NCI-H1930 (cell line): ENCODE results near the gene ALK.

ENCODE experiments used
- DNase-seq, 2 experiments: peaks; one replicate each; lab custom pipeline; 2025; lab: John Stamatoyannopoulos, UW

ALK gene

DNA sequence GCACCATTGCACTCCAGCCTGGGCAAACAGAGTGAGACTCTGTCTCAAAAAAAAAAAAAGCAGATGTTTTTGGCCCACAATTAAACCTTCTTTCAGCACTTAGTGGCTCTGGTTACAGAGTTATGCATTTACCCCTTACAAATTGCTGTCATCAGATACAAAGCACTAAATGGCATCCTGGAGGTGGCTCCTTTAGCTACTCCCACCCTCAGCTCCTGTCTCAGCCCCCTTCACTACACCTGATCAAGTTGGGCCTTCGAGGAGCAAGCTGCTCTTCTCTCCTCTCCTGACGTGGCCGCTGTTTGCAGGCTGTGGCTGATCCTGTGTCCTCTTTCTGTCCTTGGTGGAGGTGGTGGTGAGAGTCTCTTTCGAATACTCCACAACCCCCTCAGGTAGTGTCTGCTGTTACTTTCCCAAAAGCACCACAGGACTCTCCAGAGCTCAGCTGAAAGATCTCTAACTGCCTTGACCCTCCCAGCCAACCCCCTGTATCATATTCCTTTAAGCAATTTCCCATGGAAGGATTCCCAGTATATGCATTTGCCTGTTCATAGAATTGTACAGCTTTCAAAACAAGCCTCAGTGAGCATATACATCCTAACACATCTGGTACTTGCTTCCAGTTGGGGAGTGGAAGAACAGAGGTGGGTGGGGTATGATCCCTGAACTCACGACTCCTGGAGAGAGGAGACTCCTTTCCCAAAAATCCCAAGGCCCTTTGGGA lies 520.3 kb downstream of the ALK start:
- DNase-seq, result no peak

DNA sequence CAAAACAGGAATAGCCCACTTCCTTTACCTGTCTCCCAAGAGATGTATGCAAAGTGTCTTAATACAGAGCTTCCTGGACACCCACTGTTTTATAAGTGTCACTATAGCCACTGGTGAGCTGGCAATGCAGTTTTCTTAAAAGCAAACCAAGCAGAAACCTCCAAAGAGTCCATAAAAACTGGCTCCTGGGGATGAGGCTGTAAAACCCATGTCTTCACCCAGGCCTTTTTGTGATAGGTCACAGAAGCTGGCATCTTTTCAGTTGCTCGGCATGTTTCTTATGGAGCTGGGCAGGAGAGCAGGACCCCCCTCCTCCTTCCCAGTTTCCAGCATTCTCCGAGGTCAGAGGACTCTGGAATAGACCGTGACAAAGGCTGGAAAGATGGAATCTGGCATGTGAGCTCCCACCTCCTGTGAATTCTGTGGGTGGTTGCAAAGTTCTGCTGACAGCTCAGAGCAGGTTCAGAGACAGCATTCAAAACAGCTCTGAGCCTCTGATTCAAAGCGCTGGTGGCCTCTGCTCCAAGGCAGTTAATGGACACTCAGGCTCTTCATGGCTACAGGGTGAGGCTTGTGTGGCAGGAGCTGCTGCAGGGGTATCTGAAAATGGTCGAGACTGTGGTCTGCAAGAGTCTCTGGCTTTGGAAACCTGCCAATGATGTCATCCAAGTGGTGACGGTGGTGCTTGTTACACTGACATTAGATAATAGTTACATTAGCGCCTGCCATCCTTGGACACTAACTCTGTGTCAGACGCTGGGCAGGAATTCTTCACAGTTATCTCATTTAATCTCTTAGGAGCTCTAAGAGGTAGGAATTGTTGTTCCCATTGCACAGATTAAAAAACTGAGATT lies 522.8 kb downstream of the ALK start:
- DNase-seq, result no peak

DNA sequence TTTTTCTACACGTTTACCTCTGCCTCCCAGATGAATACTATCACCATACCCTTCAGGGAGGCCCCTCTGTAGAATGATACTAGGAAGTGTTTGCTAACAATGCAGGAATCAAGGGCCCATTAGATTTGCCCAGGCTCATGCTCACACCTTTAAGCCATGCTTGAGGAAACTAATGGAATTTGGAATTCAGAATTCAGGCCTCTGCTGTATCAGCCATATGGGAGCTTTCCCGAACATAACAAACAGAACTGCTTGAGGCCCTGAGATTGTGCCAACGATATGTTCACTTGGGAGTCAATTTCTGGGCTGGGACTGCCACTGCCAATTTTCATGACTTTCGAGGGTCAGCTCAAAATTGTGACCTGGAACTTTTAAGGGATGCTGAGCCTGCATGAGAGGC lies 523.7 kb downstream of the ALK start:
- no peak for DNase-seq

DNA sequence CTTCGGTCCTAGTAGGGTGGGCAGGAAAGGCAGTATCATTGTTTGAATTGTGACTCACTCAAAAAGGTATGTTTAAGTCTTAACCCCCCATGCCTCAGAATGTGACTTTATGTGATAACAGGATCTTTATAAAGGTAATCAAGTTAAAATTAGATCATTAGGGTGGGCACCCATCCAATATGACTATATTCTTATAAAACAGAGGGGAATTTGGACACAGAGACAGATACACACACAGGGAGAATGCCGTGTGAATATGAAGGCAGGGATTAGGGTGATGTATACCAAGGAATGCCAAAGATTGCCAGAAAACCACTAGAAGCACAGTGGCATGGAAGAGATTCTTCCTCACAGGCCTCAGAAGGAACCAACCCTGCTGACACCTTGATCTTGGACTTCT lies 524.3 kb downstream of the ALK start:
- DNase-seq, result no peak

DNA sequence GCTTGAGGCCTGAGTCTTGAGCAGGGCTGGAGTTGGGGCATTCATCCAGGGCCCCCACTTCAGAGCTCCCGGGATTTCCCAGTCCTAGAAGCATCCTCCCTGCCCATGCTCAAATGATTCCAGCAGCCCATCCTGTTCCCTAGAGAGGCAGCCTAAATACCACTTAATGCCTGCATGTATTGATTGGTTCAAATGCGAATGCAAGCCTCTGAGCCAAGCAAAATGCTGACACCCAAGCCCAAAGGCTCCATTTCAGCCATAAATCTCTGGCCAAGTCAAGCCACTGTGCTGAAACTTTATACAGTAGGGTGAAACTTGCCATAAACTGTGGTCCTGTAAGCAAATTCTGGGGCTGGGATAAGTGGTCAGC lies 526.4 kb downstream of the ALK start:
- no peak for DNase-seq

DNA sequence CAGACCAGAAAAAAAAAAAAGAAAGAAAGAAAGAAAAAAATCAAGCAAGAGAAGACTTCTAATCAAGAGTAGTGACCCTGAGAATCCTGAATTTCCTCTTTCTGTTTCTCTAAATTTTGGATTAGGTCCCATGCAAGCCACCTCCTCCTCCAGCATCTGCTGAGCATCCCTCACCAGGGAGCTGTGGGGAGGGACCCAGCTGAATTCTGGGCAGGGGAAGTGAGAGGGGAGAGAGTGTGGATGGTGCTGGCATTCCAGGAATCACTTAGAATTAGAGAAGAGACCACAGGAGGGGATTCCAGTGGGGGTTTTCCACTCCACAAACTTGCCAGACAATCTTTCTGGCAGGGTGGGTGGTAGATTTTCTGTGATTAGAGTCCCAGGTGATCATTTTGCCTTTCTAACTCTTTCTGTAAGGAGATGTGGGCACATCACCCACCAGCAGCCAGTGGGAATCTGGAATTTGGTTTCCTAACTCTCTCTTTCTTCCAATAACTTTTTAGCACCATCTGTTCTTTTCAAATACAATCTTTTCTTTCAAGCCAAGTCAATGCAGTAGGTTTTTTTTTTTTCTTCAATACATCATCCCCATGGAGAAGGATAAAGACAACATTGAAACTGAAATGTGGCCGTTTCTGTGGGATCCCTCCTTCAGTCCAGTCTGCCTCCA lies 526.9 kb downstream of the ALK start:
- DNase-seq, result no peak

DNA sequence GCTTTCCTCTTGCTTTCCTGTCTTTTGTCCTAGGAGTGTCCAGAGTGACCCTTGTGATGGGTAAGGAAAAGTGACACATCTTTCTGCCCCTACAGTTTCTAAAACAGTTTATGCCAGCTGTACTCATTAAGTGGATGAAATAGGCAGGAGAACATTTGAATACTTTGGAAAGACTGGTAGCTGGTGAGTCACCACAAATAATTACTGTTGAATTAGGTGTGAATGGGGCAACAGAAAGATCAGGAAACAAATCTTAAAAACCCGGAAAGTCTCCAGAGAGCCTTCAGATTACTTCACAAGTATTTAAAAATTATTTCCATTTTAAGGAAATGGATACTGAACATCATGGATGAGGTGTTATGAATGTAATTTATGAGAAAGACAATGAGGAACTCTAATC lies 527.7 kb downstream of the ALK start:
- DNase-seq, result no peak

DNA sequence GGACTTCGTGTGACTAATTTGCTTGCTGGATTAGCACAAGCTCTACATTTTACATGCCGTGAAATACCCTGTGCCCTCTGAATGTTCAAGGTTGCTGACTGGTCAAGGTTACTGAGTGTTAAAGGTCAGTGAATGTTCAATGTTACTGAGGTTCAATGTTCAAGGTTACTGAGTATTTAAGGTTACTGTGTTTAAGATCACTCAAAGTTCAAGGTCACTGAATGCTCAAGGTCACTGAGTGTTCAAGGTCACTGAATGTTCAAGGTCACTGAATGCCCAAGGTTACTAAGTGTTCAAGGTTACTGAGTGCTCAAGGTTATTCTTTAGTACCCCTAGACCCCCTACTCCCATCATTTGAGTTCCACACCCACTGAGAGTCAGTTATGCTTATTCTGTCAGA lies 528.6 kb downstream of the ALK start:
- DNase-seq, result no peak

DNA sequence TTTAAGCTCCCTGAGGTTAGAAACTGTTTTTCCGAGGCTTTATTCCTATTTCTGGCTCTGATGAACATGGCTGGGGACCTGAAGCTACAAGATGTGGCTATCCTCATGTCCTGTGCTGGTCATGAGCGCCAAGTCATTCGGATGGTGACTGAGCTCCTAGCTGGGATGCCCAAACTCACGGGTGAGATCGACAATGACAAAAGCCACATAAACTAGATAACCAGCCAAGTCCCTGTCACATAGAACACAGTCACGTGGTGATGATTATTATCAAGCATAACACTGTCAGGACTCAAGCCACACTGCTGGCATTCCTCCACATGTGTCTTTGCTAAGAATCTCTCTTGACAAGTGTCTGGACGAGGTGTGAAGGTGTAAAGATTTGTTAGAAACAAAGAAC lies 531.2 kb downstream of the ALK start:
- DNase-seq, result no peak

DNA sequence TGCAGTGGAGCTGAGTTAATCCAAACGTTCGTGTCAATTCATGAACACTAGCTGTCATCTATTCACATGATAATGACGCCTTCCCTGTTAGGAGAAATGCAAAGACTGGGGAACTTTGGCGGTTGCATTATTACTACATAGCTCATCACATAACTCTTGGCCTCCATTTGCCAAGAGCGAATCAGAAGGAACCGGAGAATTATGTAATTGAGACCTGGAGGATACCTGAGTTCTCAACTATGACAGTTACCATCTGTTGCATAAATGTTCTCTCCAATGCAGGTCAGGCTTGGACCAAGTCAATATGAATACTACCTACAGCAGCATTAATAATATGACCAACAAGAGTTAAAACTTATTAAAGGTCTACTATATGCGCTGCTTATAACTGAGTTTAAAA lies 531.7 kb downstream of the ALK start:
- DNase-seq, result no peak

DNA sequence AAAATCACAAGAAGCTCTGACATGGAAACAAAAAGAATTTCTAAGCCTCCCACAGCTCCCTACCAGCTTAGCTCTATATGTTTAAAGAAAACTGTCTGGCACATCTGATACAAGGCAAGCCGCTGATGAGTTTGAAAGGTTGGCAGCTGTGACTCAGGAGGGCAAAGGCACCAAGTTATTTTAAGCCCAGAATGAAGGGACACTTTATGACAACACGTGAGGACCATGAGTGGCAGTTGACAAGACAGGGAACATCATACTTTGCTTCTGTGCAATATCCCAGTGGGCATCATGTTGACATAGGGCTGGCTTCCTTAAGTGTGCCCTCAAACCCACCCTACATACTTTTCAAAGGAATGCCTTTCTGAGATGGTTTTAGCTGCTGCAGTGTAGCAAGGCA lies 533.3 kb downstream of the ALK start:
- no peak for DNase-seq

DNA sequence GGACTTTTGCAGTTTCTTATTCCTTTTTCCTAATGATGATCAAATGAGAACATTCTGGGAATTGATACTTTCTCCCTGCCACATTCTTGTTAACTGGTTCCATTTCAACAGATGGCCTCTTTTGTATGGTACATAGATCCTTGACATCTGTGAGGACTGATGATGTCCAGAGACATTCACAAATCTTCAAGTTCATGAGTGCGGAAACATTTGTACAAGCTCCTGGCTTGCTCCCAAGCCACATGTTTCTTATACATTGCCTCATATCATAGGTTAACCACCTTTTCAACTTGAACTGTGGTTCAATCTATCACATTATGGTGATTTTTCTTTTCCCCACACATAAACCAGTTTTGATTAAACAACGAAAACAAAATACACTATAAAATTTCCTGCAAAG lies 538.9 kb downstream of the ALK start:
- no peak for DNase-seq

DNA sequence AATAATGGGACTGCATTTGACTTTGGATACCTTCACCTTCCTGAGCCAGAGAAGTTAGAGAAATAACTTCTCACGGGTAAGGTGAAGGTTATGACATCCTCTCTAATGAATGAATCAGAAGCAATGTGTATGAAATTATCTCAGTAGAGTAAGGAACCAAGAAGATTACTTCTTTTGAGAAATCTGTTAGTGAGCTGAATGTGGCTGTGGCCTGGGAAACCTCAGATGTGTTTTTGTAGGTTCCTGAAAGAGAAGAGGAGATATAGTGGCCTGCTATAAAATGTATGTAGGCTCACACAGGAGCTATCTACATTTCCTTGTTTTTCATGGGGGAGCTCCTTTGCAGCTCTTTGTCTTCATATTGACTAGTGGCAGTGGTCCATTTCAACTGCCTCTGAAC lies 543.6 kb downstream of the ALK start:
- DNase-seq, result no peak

DNA sequence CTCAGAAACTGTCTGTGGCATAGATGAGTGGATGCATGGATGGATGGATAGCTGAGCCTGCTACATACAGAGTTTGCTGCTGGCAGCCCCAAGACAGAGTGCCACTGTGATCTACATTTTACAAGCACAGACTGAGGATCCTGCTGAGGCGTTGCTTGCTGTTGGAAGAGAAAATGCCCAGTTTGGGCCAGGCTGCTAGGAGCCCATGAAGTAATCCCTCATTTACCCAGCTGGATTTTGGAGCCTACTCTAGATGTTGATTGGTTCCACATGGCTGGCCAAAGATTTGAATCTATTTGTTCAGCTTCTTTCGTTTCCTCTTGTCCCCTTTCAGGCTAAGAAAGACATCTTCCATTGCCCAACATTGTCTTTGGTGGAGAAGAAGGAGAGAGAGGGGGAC lies 544.8 kb downstream of the ALK start:
- DNase-seq, result no peak

DNA sequence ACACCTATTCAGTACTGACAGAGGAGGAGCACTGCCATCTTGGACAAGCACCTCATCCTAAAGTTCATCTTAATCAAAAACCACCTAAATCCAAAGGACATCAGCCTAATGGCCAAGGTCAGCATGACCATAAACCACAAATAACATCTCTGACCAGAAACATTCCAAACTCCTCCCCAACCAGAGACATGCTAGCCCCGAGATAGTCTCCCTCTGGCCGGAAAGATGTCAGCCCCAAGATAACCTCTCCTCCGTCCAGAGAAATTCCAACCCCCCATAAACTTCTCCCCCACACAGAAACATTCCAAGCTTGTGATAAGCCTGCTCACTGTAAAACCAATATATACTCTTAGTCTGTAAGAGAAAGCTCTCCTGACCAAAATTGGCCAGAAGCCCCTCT lies 545.5 kb downstream of the ALK start:
- no peak for DNase-seq

DNA sequence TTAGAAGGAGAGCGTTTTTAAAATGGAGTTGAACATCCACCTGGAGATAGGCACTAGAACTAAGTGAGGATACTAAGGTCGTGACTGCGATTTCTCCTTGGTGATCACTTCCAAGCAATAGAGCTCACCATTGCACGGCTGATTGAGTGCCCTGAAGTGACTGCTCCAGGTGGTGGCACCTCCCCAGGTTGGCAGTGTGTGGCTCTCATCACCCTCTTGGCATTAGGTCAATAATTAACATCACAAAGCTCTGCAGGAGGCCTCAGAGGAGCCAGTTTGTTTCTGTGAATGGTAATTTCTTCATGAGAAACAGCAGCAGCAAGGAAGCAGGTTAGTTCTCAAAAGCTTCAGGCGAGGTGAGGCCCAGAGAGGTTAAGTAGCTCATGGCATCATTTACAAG lies 546.6 kb downstream of the ALK start:
- no peak for DNase-seq

DNA sequence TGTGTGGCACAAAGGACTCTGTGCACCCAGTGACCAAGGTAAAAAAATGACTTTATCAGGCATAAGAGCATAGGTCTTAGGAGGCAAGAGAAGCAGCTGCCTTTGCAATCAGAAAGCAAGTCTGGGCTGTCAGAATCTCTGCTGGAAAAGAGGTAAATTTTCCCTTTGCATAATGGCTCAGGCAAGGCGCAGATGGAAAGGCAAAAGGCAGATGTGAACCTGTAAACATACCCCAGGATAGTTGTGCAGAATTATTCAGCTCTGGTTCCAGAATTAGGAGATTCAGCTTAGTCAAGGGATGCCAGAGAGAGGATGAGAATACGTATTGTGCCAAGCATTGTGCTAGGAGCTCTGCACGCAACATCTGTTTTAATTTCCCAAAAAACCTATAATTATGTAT lies 547.5 kb downstream of the ALK start:
- no peak for DNase-seq

DNA sequence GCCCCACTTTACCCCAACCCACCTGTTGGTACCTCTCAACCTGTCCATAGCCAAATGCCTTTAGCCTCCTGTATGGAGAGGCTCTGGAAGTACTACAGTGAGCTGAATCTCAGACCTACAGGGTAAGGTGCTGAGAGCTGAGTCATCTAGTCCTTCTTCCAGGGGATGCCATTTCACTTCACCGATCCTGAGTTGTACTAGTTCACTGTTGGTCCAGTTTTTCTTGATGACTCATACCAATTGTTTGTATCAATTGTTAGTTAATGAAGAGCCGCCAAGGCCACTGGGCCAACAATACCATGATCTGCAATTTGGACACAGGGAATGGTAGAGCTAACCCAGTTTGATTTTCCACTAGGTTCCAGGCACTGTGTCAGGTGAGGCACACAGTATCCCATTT lies 549.2 kb downstream of the ALK start:
- DNase-seq, result no peak

DNA sequence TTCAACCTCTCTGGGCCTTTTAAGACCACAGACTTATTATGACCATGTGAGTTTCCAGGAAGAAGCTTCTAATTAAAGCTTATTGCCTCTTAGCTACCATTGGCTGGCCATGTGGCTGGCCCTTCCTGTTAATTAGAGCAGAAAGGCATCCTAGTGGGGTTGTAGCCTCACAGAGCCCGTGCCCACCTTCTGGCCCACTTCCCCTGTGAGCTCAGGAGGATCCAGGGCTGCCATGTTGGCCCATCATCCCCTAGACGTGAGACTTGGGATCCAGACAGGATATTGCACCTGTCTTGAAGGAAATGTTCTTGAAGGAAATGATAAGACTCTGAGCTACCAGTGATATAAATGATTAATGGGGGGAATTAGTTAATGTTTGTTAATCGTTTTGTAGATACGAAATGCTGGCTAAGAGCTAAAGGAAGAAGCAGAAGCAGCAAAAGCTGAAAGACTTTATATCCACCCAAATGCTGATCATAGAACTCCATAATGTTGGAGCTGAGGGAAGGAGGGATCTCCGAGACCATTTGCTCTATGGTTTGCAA lies 550.7 kb downstream of the ALK start:
- DNase-seq, result no peak

DNA sequence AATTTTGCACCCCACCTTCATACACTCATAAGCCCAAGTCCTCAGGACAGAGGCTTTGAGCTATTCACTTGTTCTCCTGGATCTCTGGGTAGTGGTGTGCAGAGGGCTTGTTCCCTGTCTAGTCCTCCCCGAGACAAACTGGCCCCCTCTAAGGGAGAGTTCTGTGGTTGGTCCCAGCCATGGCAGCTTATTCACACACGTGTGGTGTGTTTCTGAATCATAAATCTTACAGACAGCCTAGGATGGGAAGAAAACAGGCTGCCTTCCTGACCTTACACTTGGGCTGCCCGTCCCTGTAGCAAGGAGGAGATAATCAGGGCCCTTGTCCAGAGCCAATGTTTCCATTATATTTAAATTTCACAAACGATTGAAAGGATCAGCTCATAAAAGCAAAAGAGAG lies 551.2 kb downstream of the ALK start:
- no peak for DNase-seq

DNA sequence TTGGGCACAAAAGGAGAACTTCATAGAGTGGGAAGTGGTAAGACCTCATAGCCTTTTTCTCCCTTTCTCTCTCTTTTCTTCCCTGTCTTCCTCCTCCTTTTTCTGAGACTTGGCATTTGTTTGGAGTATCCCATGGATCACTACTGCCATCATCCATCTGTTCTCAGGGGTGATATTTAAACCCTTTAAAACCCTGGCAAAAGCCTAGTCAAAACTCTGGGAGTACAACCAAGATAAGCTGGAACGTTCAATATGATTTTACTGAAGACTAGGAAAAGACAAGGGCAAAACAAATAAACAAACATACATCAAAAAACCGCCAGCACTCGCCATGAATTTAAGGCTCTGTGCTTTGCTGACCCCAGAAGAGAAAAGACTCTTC lies 552.7 kb downstream of the ALK start:
- DNase-seq, result no peak

DNA sequence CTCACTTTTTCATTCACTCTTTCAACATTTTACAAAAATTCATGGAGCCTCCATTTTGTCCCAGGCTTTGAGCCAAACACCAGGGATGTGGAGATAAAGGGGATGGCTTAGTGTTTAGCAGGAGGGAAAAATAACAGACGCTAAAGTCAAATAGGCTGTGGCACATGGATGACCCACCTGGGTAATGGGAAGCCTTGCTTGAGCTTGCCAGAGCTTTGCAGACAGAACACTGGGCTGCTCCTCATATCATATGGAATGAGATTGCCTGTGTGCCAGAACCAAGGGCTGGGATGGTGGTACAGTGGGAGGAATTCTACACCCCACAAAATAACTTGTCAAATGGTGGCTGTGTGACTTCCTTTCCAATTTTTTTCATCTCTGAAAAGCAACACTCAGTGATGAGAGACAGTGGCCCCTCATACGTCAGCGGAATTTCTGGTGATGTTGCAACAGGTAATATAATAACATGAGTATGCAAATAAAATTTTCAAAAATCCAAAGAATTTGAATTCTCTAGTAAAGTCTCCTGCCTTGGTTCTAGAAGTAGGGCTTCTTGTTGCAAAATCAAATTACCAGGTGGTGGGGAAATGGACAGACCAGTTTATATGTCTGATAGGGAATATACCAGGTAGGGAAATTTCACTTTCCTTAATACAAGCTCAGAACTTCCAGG lies 553.3 kb downstream of the ALK start:
- DNase-seq, result no peak
